GM21723 (cell line): ENCODE measurements around the gene IP6K3.

Experiments
- ATAC-seq: cut with Tn5 transposase; IDR thresholded peaks from one replicate; pipeline ENCODE4 v1.9.1; 2021; ENCODE audit warnings: mild to moderate bottlenecking, moderate library complexity; ENCODE audit not compliant: unreplicated experiment

IP6K3 gene

DNA sequence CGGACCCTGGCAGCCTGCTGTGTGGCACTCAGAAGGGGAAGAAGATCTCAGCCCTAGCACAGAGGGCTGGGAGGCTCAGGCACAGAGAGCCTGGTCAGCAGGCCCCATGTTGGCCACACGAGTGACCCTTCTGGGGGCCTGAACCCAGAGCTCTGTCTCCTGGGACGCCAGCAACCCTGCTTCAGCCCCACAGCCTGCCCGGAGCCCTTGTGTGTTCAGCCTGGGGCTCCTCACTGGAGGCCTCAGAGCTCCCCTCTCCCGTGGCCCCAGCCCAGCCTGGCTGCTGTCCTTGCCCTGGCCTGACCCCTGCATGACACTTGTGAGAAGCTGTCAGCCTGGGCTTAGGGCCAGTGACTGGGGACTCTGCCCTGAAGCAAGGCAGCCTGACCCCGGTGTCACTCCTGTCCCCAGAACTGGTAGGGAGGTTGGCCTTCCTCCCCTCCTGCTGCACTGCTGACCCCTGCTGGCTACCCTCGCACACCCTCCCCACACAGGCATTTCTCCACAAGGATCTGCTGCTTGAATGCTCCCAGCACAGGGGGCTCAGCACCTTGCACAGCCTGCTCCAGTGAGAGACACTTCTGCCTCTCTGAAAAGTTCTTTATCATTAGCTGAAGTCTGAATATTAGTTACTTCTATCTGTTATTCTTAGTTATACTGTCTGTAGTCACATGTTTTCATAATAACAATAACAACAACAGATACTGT, 15.4 kb upstream of the IP6K3 start:
- no peak for ATAC-seq

DNA sequence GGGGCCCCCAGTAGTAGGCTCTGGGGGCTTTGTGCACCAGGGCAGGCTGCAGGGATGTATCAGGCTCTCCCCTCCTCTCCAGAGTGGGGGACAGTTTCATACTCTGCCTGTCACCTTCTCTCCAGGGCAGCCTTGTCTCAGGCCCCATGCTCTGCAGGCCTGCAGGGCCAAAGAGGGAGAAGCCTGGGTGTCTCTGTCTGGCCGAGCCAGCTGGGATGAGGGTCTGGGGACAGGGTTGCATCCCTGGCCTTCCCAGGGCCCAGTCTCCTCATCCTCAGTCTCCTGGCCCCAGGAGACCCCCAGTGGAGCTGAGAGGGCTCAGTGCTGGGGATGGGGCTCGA, 14.8 kb upstream of the IP6K3 start:
- no peak for ATAC-seq

DNA sequence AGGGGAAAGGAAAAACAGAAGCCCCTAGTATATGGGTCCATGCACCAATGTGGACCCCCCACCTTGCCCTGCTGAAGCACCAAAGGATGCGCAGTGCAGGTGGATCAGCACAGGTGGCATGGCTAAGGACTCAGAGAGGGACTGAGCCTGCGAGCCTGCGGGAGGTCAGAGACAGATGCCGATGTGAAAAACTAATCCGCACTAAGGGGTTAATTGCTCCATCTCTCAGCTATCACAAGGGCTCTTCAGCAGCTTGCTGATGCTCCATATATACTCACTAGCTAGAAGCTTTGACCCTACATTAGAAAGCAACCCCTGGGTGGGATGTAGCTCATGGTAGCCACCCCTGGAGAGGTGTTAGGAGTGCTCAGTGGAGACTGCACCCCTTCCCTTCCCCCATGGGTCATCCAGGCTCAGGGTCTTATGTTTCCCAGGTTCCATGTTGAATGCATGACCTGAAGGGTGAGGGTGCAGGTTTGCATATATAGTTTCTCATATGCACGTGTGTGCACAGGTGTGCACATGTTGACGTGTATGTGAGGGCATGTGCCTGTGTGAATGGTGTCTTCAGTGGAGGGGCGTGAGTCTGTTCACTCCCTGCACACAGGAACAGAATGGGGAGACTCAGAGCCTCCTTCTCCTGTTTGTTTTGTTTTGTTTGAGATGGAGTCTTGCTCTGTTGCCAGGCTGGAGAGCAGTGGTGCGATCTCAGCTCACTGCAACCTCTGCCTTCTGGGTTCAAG, 13.4 kb upstream of the IP6K3 start:
- no peak for ATAC-seq

DNA sequence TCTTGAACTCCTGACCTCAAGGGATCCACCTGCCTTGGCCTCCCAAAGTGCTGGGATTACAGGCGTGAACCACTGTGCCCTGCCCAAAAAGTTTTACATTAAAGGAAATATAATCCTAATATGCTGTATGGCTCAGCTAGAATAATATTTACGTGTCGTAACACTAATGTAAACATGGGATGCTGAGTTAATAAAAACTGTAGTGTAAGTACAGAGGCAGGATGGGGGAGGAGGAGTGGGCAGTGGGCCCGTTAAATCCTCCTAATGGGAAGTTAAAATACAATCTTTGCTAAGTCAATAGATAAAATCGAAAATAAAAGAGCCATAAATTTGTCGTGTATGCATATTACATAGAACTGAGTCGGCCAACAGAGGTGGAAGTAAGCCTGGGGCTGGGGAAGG, 12.1 kb upstream of the IP6K3 start:
- no peak for ATAC-seq

DNA sequence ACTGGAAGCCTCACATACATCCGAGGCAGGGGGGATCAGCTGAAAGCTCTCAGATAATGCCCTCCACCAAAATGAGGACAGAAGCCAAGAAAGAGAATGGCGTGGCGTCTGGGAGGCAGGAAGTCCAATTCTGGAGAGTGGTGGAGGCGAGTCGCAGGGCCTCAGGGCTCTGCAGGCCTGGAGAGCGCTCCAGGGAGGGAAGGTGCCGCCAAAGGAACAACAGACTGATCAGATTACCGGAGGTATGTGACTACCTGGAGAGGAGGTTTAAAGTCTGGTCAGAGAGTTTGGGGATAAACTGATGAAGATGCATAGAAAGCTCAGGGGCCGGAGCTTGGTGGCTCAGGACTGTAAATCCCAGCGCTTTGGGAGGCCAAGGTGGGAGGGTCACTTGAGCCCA, 11.2 kb upstream of the IP6K3 start:
- no peak for ATAC-seq

DNA sequence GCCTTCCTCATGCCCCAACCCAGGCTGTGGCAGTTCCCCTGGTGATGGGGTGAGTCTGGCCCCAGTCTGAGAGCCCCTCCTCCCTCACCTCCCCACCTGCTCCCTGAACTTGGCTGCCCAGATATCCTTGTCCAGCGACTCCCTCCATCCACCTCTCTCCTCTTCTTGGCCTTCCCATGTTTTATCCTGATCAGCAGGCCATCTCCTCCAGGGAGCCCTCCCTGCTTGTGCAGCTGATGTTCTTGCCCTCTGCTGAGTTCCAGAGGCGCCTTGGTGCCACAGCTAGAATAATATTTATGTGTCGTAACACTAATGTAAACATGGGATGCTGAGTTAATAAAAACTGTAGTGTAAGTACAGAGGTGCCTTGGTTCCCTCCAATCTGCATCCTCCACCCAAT, 10.4 kb upstream of the IP6K3 start:
- no peak for ATAC-seq

DNA sequence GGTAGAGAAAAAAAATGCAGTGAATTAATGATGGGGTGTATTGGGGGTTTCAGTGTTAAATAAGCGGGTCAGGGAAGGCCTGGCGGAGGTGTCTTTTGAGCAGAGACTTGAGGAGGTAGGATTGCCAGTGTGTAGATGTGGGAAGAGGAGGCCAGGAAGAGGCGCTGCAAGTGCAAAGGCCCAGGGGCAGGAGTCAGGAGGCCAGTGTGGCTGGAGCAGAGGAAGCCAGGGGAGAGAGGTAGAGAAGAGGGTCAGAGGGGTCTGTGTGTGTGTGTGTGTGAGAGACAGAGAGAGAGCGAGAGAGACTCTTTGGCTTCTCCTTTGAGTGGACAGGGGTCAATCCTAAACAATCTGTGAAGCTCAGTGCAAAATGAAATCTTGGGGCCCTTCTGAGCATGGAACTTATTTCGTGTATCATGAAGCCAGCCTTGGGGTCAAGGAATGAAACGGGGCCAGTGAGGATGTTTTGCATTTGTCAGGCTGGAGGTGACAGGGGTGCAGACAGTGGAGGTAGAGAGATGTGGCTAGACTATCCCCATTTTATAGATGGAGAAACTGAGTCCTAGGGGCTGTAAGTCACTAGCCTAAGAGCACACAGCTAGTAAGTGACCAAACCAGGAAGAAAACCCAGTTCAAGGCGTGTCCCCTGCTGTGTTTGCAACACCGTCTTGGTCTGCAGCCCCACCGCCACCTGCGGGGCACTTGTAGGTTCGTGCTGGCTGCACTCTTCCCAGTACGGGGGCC, 9.7 kb upstream of the IP6K3 start:
- ATAC-seq: no peak

DNA sequence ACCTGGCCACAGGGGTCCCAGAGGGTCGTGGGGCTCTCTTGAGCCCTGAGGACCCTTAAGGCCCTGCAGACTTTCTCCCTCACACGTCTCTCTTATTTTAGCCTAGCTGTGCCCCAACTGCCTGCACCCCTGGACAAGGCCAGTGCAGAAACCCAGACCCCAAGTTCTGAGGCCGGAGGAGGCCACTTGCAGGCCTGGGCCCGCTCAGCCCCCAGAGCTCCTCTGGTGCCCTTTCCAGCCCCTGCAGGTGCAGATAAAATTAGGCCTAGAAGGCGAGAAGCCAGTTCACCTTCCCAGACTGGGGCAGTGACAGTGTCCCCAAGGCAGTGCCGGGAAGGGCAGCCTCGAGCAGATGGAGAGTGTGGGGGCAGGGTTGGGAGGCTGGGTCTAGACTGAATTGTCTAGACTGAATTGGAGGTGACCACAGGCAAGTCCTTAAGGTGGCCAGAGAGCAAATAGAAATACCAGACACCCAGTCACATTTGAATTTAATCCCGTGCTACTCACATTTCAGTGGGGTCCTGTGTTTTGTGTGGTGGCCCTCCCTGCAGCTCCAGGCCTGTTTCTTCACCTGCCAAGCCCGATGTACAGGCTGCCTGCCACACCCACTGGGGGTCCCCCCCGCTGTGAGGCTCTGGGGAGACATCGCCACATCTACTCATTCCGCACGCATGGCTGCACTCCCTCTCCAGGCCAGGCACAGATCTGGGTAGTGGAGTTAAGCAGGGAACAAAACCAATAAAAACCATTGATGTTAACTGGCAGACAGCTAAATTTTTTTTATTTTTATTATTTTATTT, 8.6 kb upstream of the IP6K3 start:
- ATAC-seq: no peak

DNA sequence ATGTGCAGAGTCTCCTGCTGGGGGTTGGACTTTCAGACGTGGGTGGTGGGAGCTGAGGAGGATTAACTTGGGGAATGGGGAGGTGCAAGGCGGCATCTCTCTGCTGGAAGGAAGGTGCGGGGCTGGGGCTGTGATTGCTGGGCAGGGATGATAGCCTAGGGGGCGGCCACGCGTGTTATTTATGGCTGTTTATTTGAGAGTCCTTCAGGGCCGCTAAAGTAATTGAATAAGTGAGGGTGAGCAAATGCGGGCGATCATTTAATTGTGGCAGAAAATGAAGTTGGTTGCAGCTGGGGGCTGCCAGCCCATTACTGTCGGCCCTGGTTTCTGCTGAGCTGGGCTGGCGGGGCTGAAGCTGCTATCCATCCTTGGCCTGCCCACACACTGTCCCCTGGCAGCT, 7.5 kb upstream of the IP6K3 start:
- no peak for ATAC-seq

DNA sequence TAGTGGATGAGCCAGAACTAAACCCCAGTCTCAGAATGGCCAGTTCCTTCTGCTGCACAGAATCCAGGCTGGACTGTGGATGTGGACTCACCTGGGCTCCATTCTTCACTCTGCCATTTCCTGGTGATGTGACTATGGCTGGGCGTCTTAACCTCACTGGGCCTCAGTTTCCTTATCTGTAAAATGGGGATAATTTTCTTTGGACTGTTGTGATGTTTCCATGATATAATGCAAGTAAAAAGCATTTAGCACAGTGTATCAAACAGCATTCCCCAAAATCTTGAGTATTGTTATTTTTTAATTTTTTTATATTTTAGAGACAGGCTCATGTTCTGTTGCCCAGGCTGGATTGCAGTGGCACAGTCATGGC, 5.9 kb upstream of the IP6K3 start:
- ATAC-seq: no peak

DNA sequence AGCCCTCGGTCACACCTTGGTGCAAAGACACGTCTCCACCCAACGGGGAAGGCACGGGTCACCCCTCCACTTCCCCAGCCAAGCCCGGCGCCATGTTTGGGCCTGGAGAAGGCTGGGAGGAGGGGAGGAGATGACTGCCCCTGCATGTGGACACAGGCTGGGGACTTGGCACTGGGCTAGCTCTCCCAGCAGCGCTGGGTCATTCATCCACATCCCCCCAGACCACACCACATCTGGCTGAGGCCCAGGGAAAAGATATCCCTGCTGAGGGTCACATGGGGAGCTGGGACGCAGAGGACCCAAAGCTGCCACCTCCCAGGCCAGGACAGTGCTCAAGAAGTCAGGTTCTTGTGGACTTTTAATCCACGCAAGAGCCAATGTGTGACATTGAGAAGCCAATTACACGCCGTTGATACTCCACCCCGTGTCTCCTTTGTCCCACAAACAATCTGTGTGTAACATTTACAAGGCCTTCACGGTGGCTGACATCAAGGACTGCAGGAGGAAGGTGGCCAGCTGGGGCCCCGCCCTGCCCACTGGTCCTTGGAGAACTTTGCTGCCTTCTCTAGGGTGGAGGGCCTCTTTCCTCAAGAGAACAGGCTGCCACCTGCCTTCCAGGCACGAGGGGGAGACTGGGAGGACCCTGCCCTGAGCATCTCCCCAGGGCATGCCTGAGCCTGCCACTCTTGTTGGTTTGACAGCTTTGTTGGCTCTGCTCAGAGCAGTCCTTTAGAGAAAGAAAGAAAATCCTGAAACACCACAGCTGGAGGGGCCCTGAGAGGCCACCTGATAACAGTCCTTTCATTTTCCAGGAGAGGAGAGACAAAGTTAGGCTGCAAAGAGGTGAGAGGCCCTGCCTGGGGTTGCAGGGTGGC, 5.3 kb upstream of the IP6K3 start:
- ATAC-seq: no peak

DNA sequence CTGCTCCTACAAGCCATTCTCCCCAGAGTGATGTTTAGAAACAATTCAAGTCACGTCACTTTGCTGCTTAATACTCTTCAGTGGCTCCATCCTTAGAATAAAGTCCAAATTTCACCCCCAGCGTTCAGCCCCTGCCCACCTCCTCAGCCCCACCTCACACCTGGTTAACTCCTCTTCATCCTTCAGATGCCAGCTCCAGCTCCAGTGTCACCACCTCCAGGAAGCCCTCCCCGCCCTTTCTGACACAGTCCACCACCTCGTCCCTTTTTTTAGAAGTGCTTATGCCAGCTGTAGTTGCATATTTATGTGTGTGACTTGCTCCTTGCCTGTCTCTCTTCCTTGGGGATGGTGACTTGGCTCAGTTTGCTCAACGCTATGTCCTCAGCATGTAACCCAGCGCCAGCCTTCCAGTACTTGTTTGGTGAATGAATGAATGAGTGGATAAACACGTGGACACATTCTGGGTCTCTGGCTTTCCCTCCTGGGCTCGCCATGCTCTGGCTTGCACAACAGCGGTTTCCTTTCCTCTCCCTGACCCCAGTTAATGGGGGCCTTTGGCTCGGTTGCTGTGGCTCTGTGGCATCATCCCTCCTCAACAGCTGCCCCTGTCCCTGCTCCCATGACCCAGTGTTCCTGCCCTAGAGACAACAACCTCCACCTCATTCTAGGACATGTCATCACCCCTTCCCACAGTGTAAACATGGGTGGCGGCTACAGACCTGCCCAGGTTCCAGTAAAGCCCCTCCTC, 3.7 kb upstream of the IP6K3 start:
- no peak for ATAC-seq

DNA sequence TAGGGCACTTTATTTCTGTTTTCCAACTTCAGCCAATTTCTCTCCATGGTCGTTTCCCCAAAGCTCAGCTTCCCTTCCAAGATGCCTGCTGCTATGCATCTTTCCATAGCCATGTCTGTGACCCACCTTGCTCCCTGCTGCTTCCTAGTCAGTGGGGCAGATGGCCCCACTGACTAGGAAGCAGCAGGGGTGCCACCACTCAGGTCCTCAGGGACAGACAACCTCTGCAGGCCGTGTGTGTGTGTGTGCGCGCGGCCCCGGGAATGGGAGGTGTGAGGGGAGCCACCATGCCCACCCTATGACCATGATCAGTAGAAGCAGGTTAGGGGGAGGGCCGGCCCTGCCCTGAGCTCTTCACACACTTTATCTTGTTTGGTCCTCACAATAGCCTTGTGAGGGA, 2.7 kb upstream of the IP6K3 start:
- no peak for ATAC-seq

DNA sequence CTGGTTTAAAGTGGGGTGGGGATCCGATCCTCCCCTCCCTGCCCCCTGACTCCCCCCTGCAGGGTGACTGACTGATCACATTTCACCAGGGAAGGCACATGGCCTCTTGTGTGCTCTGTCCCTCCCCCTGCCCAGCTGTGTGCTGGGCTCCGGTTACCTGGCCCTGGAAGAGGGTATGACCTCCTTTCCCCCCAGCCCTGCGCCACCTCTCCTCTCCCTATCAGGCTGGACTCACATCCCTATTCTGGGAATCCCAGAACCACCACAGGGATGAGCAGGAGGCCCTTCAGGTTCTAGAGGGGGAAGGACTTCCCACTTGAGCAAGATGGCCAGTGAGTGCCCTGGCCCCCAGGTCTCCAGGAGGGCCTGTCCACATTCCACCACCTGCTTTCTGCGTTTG, 2.1 kb upstream of the IP6K3 start:
- no peak for ATAC-seq

DNA sequence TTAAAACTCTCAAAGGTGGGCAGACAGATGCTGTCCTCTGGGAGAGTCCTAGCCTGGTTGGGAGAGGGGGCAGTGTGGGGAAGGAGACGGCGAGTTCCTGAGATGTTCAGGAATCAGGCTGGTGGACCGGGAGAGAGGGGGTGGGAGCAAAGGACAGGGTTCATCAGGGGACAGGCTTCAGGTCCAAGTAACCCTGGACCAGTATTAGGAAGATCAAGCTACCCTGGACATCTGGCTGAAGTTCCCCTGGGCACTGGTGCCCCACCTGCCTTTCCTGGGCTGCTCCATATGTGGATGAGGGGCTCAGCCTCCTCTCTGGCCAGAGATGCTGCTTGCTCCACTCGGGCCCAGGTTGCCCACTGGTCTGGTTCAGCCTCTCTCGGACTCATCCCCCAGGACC, 1.1 kb upstream of the IP6K3 start:
- no peak for ATAC-seq

DNA sequence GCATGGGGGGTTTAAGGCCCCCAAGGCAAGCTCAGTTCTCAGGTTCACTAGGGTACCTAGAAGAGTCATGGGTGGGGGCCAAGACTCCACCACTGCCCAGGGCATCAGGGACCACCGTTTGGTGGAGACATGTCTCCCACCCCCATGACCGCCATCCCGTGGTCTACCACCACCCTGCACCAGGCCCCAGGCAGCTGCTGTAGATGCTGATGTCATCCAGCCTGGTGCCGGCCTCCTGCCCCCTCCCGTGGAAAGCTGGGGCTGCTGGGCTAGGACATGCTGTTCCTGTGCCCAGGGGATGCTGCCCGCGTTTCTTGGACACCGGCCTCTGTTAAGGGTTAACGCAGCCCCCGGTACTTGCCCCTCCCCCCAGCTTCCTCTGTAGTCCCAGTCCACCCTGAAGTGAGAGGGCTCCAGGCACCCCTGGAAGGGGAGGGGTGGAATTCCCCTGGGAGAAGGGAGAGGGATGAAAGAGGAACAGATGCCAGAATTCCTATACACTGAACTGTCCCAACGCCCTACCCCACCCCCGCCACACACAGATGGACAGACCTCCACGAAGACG, 587 bp downstream of the IP6K3 start:
- ATAC-seq: no peak

DNA sequence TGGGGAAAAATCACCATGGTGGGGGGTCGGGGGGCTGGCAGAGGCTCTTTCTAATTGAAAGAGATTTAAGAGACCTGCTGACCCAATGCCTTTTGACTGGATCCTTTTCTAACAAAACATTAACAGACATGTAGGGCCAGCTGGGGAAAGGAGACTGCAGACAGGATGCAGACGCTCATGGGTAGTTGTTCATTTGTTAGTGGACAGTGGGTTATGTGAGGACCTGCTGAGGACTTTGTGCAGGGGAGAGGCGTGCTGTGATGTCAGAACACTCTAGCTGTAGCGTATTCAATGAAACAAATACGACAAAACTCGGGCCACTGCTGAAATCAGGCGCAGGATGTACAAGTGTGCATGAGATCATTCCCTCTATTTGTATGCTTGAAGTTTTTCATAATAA, 1.2 kb downstream of the IP6K3 start:
- ATAC-seq: no peak

DNA sequence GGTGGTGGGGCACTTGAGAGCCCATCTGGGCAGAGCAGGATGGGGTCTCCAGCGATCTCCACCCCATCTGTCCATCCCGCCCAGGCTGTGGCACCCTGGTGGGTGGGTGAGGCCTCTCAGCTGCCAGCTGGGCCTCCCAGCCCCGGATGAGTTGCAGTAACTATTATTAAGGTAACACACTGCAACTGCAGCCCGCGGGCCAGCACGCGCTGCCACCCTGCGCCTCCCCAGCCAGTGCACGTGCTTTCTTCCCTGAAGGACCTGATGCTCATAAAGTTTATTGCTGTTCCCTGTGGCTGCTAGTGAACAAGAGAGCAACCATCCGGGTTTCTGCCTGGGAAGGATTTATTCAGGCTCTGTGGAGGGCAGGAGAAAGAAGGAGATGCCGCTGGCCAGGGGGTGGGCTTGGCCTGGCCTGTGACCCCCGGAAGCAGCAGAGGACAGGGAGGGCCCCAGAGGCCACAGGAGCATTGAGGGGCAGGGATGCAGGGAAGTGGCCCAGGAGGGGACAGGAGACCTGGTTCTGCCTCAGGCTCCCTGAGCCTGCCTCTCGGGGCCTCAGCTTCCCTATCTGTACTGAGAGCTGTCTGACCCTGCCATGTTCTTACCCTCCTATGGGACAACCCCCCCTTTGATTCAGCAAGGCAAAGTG, 1.7 kb downstream of the IP6K3 start:
- no peak for ATAC-seq
